ENCODE measurements around the gene MB21D2.

DNA sequence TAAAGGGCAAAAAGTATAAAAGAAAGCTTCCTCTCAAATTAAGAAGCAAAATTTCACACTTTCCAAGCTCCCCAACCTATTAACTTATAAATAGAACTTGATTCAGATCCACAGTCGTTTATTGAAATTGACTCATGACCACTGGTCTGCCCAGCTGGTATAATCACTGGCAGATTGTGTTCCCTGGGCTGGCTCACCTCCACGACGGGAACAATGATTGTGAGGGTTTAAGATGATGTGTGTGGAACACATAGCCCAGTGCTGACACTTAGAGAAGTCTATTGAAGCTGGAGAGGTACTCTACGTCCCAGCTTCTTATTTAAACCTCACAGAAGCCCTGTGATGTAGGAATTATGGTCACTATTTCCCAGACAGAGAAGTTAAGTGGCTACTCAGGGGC, 90.4 kb downstream of the MB21D2 start:
- TF ChIP-seq GATA3 (IDR thresholded peaks at IDR 0.05; ENCODE audit: low read depth, low read length): no peak
- no peak for TF ChIP-seq GATA2 (IDR thresholded peaks at IDR 0.05; ENCODE audit: low read depth, low read length)

All from SH-SY5Y (cell line).